Esophagus squamous epithelium (tissue), 4 donors: ENCODE measurements around the gene MRRF.

ENCODE experiments used
- CTCF ChIP-seq, 6 experiments: fragments of 450-650 bp in 4 of 6; fragments of 200-600 bp in 2 of 6; sonication (generic) in 2 of 6; IDR thresholded peaks; one replicate each; pipeline ENCODE4 v1.5.1; 2016 to 2019; ENCODE audit warnings: antibody characterized with exemption in 6 of 6, mild to moderate bottlenecking in 4 of 6, moderate library complexity in 4 of 6
- POLR2A ChIP-seq, 4 donors: fragments of 450-650 bp; IDR thresholded peaks; one replicate each; pipeline ENCODE4 v1.6.1; 2017; ENCODE audit warnings: antibody characterized with exemption in 4 of 4, mild to moderate bottlenecking in 4 of 4, moderate library complexity in 3 of 4

- TF ChIP-seq CTCF (IDR thresholded peaks at IDR 0.05) (no peak), POLR2A (IDR thresholded peaks at IDR 0.05) (no peak)
Observed at GRCh38 chr9:122325124-122325523, 60.4 kb downstream of the MRRF start.
